NCI-H446 (cell line): ENCODE results near the gene ERICH4.
"Not testable (repeated sequence)": the region's sequence is repeated elsewhere in the genome, so short reads cannot be mapped to it uniquely, and the experiment has no call there.

ENCODE experiments used
- DNase-seq, 2 experiments: peaks; one replicate each; lab custom pipeline; 2025; lab: John Stamatoyannopoulos, UW

Gene ERICH4

DNA sequence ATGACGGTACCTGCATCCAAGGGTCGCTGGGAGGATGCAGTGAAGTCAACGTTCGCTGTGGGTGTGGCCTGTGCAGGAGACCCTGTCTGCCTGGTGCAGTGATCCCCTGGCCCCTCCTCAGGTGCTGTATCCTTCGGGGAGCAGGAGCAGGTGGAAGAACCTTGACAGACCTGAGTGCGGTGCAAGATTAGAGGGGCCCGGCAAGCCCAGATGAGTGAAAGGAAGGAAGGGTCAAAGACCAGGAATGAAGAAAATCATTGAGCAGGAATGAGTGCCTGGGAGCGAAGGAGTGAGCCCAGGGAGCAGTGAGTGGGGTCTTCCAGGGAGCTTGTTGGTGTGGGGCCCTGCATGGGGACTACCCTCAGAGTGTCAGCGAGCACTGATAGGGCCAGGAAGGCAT lies 28.5 kb upstream of the ERICH4 start:
- DNase-seq, result no peak

DNA sequence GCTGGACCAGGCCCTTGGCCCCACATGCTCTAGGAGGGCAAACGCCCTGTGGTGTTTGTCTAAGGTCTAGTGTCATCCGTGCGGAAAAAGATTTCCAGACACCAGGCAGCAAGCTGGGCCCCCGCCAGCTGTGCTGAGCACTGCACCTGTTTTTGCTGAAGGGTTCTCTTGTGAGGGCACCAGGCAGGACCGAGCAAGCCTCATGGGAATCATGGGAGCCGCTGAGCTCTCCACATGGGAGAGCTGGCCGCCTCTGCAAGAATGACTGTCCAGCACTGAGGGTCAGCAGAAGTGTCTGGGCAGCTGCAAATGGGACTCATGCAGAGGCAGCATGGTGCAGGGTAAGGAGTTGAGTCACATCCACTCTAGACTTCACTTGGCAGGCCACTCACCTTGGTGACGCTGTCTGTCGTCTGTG lies 27.8 kb upstream of the ERICH4 start:
- no peak for DNase-seq

GRCh38 chr19:41416194-41416674 lies 26.7 kb upstream of the ERICH4 start:
- DNase-seq, result no peak

DNA sequence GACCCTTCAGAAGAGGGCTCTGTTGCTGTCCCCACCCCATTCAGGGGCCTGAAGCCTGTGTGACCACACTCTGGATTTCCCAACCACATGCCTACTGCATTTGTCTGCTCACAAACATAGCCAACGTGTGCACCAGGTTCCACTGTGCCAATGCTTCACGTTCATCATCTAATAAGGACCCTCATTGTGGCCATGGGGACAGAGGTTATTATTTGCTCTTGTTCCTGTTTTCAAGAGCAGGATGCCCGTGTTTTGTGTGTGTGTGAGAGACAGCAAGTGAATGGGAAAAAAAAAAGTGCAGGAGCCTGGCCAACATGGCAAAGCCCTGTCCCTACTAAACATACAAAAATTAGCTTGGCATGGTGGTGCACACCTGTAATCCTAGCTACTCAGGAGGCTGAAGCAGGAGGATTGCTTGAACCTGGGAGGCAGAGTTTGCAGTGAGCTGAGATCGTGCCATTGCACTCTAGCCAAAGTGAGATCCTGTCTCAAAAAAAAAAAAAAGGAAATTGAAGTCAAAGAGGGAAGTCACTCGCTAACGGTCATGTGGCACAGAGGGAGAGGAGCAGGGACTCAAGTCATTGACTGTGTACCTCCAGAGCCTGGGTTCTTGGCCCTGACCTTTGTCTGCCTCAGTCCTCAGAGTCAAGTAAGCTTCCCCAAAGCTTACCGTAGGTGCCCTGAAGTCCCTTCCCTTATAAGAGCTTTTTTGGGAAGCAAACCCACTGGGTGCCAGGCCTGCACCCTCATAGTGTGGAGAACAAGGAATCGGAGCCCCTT lies 22.7 kb upstream of the ERICH4 start:
- no peak for DNase-seq

- DNase-seq, result no peak
These were observed 21.6 kb upstream of the ERICH4 start for GRCh38 chr19:41421314-41421713.

DNA sequence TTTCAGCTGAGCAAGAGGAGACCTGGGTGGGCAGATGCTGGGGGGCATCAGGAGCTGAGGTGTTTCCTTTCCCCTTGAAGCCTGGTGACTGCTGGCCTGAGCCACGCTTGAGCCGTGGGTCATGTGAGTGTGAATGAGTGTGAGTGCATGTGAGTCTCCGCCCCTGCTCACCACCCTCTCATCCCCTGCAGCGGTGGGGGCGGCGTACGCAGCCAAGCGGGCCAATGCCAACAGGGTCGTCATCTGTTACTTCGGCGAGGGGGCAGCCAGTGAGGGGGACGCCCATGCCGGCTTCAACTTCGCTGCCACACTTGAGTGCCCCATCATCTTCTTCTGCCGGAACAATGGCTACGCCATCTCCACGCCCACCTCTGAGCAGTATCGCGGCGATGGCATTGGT lies 21.0 kb upstream of the ERICH4 start:
- no peak for DNase-seq

DNA sequence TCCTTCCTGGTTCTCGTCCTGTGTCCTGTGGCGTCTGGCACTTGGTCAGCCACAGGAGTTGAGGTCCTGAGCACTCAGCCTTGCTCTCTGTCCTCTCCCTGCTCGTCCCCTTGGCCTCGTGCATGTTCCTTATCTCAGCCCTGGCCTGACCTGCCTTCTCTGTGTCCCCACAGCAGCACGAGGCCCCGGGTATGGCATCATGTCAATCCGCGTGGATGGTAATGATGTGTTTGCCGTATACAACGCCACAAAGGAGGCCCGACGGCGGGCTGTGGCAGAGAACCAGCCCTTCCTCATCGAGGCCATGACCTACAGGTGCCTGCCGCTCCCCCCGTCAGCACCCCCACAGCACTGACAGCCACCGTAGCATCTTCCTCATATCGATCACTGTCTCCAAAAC lies 20.5 kb upstream of the ERICH4 start:
- DNase-seq, result no peak

DNA sequence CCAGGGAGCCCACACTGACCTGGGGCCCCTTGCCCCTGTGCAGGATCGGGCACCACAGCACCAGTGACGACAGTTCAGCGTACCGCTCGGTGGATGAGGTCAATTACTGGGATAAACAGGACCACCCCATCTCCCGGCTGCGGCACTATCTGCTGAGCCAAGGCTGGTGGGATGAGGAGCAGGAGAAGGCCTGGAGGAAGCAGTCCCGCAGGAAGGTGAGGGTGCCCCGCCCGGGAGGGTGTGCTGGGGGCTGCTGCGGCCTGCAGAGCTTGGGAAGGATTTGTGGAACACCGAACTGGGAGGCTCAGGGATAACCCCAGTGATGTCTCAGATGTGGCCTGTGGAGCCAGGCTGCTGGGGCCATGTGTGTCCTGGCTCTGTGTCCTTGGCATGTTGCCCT lies 20.0 kb upstream of the ERICH4 start:
- no peak for DNase-seq

GRCh38 chr19:41424335-41425173 lies 18.4 kb upstream of the ERICH4 start:
- no peak for DNase-seq

DNA sequence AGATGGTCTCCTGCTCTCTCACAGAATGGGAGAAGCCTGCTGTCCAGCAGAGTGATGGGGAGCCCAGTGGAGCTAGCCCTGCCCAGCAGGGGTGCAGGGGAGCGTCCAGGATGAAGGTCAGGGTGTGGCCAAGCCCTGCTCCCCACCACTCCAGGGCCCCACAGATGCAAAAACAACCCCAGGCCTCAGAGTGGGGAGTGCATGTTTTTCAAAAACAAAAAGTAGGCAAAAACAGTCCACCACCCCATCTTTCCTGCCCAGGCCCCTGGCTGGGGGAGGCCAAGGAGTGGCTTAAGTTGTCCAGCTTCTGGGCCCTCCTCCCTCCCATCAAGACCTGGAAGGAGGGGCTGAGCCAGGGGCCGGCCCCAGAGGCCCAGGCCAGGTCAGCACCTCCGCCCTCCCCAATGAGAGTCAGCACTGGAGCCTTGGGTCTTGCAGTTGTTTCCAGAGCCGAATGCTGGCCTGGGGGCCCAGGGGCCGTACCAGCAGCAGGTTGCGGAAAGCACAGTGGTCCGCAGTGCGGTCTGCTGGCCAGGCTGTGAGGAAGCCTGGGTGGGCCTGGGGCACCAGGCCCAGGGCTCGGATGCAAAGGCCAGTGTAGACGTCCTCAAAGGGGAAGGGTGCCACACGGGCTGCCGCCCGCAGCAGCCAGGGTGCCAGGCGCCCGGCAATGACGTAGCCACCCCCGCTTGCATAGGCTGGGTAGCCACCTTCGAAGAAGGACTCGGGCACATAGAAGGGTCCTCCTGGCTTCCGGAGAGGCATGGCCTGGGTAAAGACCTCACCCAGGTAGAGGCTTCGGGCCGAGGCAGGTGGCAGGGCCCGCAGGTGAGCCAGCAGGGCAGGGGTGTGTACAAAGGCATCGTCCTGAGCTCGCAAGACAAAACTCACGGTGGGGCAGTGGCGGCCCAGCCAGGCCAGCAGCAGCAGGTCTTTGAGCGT lies 17.5 kb upstream of the ERICH4 start:
- no peak for DNase-seq

- no peak for DNase-seq
These were observed 16.7 kb upstream of the ERICH4 start for GRCh38 chr19:41426116-41426841.

- DNase-seq, result no peak
These were observed 15.9 kb upstream of the ERICH4 start, which contains the start of gene B3GNT8 for GRCh38 chr19:41426952-41427646. TSS of gene B3GNT8 (minus strand) at chr19:41427374. CDS start at chr19:41426778, 596 bp downstream.

DNA sequence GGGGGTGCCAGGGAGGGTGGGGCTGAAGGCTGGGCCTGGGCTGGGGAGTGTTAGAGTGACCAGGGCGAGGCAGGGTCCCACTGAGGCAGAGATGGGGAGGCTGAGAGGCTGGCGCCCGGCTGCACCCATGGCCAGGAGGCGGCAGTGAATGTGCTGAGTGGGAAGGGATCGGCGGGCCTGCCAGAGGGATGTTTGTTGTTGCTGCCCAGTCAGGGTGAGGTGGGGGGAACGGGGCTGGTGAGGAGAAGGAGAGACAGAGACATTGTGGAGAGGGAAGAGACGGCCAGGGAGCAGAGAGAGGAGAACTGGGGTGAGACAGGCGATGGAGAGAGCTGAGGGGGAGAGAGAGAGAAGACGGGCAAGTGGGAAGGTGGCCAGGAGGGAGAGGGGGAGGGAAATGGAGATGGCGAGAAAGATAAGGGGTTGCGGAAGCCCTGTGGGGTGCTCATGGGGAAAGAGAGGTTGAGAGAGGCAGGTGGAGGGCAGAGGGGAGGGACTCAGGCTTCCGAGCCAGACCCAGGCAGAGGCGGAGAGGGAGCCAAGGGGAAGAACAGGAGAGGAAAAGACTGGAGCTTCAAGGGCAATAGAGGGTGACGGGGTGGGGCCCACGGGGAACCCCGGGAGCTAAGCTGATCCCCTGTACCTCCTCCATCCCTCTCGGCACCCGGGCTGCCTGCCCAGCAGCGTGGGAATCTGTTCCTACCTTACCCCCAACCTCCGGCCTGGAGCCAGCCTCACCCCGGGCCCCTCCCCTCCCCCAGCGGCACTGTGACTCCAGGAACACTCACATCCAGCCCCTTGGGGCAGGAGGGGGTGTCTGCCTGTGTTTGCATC lies 15.1 kb upstream of the ERICH4 start:
- DNase-seq, result no peak

DNA sequence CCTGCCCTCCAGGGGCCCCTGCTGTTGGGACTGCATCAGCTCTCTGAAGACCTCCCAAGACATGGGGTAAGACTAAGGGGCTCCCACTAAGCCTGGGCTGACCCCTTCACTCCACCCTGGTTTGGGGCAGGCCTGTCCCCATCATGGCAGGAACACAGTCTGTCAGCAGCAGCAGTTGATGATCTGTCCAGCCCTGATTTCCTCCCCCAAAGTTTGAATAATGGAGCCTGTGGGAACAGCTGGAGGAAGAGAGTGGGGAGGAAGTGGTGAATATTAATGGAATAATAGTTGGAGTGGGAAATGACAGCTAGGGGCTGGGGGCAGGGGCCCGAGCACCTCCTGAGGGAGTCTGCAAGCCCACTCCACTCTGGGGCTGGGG lies 14.5 kb upstream of the ERICH4 start:
- no peak for DNase-seq

DNA sequence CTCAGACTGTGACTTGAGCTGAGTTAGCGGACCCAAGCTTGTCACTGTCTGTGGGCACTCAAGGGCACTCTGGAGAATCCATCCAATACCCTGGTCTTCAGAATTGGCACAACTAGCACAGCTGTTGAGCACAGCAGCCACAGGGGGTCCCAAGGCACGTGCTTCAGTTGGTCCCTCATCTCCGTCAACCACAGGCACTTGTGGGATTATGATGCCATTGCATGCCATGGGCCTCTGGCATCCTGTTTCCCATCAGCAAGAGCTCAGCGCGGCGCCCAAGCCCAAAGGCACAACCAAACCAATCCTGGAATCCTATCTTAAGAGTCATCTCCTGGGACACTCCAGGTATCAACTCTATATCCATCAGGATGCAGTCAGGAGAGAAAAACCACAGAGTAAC lies 12.0 kb upstream of the ERICH4 start:
- DNase-seq, result no peak

DNA sequence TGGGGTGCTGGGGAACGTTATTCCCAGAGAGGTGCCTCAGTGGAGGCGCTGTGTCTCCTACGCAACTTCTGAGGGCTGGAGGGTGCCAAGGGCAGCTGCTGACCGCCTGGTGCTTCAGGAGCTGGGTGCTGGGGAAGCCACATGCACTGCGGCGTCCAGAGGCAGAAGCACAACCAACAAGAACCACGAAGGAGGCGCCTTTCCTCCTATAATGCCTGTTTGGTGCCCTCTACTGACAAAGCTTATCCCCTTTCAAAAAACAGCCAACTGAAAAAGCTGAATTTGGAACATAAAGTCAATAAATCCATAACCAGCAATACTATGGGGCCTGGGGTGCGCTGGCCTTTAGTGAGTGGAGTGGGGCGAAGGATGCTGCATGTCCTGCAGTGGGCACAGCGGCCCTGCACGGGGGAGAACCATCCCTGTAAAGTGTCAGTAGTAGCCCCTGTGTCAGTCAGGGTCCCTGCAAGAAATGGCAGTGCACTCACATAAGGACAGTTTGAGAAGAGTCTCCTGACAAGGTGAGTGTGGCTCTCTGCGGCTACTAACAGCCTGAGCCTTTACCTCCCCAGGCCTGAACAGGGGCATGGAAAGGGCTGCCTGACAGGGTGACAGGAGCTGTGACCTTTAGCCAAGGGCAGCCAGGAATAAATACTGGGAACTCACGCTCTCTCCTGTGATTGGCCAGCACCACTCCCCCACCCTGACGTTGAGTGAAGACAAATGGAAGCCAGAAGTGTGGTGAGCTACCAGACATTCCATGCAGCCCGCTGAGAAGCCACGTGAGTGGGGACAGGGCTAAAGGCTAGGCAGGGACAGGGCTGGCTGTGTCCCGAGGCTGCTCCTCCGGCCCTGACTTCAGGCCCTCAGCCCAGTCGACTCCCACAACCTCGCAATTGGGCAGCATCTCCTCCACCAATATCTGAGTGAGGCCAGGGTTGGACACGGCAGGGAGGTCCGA lies 11.2 kb upstream of the ERICH4 start:
- DNase-seq, result no peak

- no peak for DNase-seq
These were observed 9.8 kb upstream of the ERICH4 start for GRCh38 chr19:41433171-41433570.

GRCh38 chr19:41434450-41434849 lies 8.5 kb upstream of the ERICH4 start:
- no peak for DNase-seq

GRCh38 chr19:41435376-41435775 lies 7.6 kb upstream of the ERICH4 start:
- DNase-seq, result not testable (repeated sequence)
